Measurements from ENCODE around the gene GPR84. TPM values are rescaled to one million over a fixed set of nuclear protein-coding genes. Genes with fewer than 3 reads are reported as not detected.

The GPR84 gene
- total RNA-seq, 4 donors from 2014 or later, result 0.39 to 0.40 TPM; not detected in 2

- Histone ChIP-seq H3K9me3 (no peaks in the 10 kb centered on the region), H3K36me3 (peaks cover 17 to 24% of the 10 kb centered on the region in 2 donors), H3K4me3 (replicated peaks in 1 of 3) (no peak overlapping the region), H3K27me3 (no peaks in the 10 kb centered on the region), H3K4me1 (peaks cover 30 to 40% of the 10 kb centered on the region in 2 donors), H3K27ac (no peak overlapping the region)
- intact Hi-C loops (cut with DNase I), result no loop called here
- TF ChIP-seq POLR2A (IDR thresholded peaks at IDR 0.05), result no peak
- TF ChIP-seq, protein P1, sequence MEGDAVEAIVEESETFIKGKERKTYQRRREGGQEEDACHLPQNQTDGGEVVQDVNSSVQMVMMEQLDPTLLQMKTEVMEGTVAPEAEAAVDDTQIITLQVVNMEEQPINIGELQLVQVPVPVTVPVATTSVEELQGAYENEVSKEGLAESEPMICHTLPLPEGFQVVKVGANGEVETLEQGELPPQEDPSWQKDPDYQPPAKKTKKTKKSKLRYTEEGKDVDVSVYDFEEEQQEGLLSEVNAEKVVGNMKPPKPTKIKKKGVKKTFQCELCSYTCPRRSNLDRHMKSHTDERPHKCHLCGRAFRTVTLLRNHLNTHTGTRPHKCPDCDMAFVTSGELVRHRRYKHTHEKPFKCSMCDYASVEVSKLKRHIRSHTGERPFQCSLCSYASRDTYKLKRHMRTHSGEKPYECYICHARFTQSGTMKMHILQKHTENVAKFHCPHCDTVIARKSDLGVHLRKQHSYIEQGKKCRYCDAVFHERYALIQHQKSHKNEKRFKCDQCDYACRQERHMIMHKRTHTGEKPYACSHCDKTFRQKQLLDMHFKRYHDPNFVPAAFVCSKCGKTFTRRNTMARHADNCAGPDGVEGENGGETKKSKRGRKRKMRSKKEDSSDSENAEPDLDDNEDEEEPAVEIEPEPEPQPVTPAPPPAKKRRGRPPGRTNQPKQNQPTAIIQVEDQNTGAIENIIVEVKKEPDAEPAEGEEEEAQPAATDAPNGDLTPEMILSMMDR (IDR thresholded peaks at IDR 0.05), result no peak
- no peak for DNase-seq
- 60 to 61% methylated on average over 6 of the region's 6 CpGs for WGBS, 2 donors
Measured at GRCh38 chr12:54393207-54393609, 28.9 kb upstream of the GPR84 start.

GRCh38 chr12:54392485-54393206 is 28.4 kb upstream of the GPR84 start:
- intact Hi-C loops (cut with DNase I), result no loop called here
- DNase-seq, result peak in 1 of 2 donors; percentile 49
- Histone ChIP-seq H3K4me3 (replicated peaks in 1 of 3) (no peak overlapping the region), H3K36me3 (peaks cover 13 to 19% of the 10 kb centered on the region in 2 donors), H3K27ac (no peak overlapping the region), H3K4me1 (peaks cover 35 to 46% of the 10 kb centered on the region in 2 donors), H3K9me3 (no peaks in the 10 kb centered on the region), H3K27me3 (no peaks in the 10 kb centered on the region)
- TF ChIP-seq POLR2A (IDR thresholded peaks at IDR 0.05), result no peak
- TF ChIP-seq, protein P1 (IDR thresholded peaks at IDR 0.05), result no peak
- WGBS, 2 donors, result 80 to 83% methylated on average over 8 of the region's 8 CpGs

DNA sequence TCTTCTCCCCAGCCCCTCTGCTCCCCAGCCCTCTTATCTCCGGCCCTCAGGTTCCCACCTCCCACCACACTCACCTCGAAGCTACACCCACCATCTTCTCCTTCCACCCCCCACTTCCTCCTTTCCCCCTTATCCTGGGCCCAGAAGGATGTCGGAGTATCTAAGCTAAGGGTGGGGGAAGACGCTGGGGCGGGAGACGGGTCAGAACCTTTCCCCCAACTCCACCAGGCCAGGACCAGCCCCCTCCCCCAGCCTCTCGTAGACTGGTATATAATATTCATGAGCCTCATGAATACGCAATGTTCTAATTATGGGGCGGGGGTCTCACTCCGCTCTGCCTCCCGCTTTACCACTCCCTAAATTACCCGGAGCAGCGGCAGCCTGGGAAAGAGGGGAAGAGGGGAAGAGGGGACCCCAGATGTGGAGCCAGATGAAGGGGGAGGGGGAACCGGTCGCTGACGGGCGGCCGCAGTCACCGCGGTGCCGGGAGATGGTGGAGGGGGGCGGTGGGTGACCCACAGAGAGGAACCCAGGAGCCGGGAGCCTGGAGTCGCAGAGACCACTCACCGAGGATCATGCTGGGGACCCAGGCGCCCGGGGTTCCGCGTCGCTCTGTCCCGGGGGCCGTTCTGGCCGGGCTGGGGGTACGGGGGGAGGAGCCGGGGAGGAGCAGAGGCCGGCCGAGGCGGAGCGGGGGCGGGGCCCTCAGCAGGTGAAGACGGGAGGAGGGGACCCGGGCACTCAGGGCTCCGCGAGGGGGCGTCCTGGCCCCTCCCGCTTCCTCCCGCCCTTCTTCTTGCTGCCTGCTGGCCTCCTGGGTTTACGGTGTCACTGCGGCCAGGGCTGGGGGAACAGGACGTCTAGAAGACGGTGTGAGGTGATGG is 26.6 kb upstream of the GPR84 start:
- Histone ChIP-seq H3K36me3 (peaks cover 0 to 4% of the 10 kb centered on the region in 2 donors), H3K4me1 (peaks cover 41 to 56% of the 10 kb centered on the region in 2 donors), H3K9me3 (no peaks in the 10 kb centered on the region), H3K27me3 (no peaks in the 10 kb centered on the region), H3K27ac (peak overlapping the region; percentile 78 to 97 (median 89)), H3K4me3 (replicated peaks in 1 of 3) (peak overlapping the region; percentile 28 to 51 (median 40))
- DNase-seq, result peak; percentile 83 to 88
- intact Hi-C loops (cut with DNase I), result no loop called here
- TF ChIP-seq, protein P1 (IDR thresholded peaks at IDR 0.05), result peak in 1 of 6 experiments; percentile 18
- TF ChIP-seq POLR2A (IDR thresholded peaks at IDR 0.05), result peak in 1 of 2 donors; percentile 56
- 17 to 23% methylated on average over 25 to 43 of the region's 51 CpGs for WGBS, 2 donors

DNA sequence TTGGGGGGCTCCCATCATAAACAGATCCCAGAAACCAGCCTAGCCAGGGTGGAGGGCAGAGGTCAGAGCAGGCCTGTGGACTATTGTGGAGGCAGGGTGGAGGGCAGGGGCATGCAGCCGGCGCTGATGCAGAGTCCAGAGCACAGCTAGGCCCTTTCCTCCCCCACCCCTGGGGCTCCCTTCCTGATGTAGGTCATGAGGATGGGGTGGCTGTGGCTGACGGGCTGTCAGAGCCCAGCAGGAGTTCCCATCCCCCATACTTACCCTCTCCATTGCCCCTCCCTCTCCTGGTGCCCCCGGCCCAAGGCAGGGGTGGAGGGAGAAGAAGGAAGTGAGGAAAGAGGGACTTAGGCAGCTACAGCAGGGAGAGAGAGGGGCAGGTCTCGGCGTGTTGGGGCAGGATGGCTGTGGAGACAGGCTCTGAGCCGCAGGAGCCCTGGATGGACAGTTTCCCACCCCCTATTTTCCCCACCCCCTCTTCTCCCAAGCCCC is 25.9 kb upstream of the GPR84 start:
- 25 to 39% methylated on average over 7 of the region's 7 CpGs for WGBS, 2 donors
- no peaks in the 10 kb centered on the region for H3K27me3 ChIP-seq
- no peaks in the 10 kb centered on the region for H3K36me3 ChIP-seq
- H3K4me1 ChIP-seq, result peaks cover 44 to 58% of the 10 kb centered on the region in 2 donors
- intact Hi-C loops (cut with DNase I), result no loop called here
- H3K4me3 ChIP-seq (replicated peaks in 1 of 3), result peak overlapping the region in 2 of 3 donors; percentile 40 to 51
- peak overlapping the region; percentile 78 to 97 (median 89) for H3K27ac ChIP-seq
- TF ChIP-seq, protein P1 (IDR thresholded peaks at IDR 0.05), result no peak
- TF ChIP-seq POLR2A (IDR thresholded peaks at IDR 0.05), result no peak
- H3K9me3 ChIP-seq, result no peaks in the 10 kb centered on the region
- DNase-seq, result peak; percentile 59

Measured in thyroid gland (tissue), 4 donors.